Measurements from ENCODE around the gene RTN4R. TPM values are rescaled to one million over a fixed set of nuclear protein-coding genes. Genes with fewer than 3 reads are reported as not detected.

RTN4R gene
- total RNA-seq, 1 experiment from 2014 or later = 11.9 TPM

DNA sequence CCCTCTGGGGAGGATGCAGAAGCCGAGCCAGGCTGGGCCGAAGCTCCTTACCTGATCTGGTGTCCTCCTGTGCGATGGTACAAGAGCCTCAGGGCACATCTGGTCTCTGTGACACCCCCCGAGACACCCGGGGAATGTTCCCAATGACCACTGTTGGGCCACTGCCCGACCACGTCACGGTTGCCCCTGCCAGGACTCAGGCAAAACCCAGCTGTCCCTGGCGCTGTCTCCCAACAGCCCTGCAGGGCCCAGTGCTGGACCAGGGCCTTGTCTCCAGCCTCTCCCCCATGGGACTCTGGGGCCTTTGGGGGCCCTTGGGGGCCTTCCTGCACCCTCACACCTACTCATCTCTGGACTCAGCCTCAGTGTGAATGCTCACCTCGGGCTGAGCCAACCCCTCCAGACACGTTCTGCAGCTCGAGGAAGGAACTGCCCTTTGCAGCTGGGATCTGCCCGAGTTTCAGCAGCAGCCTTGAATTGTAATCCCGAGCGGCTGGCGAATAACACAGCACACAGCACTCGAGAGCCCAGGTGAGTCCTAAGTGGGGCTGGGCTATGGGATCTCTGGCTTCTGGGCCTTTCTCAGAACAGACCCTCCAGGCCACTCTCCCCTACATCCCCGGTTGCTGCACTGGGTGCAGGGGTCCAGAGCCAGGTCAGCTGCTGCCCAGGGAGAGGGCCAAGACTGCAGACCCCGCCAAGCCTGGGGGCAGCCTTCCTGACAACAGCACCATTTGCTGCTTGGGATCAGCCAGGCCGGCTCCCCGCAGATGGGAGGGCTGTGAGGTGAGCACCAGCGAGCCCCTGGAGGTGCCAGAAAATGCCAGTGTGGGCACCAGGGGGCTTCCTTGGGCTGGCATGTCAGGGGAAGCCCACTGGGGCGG, 39.8 kb downstream of the RTN4R start:
- in situ Hi-C loops (cut with HindIII; ENCODE audit: low pct_unique_long_range_greater_than_20kb, low sequenced_read_pairs) = no loop called here
- DNase-seq (ENCODE audit: low read depth) = no peak

DNA sequence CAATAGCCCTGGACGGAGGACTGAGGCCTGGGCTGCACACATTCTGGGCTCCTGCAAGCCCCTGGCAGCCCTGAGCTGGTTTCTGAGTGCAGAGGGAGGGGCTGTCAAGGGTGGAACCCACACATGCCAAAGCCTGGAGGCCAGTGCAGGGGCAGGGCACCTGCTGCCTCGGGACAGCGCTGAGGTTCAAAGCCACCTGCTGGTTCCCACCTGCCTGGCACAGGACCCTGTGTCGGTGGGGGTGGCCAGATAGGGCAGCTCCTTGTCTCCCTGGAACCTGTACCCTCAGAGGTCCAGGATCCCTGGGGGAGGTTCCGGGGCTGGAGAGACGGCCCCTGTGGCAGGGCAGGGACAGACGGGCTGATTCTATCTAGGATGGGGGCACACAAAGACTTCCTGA, 40.8 kb downstream of the RTN4R start:
- in situ Hi-C loops (cut with HindIII; ENCODE audit: low pct_unique_long_range_greater_than_20kb, low sequenced_read_pairs) = no loop called here
- no peak for DNase-seq (ENCODE audit: low read depth)

DNA sequence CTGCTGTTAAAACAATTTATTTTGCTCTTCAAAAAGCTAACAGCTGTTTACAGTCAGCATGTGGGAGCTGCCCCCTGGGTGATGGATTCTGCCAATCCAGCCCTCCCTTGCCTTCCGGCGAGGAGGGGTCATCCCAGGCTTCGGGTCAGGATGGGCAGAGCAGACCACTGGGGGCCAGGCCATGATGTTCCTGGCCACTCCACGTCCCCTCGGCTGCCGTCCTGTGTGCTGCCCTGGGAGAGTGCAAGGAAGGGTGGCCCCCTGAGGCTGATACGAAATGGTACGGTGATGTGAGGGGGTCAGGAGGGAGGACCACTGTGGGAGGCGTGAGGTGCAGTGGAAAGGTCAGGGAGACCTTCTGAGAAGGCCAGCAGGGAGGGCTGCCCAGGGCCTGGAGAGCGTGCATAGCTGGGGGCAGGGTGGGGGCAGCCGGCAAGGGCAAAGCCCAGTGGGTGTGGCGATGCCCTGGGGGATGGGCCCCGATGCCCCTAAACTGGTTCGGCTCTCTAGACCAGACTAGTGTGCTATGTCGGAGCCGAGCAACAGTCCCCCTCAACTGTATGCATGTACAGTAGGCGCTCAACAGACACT, 41.3 kb downstream of the RTN4R start:
- in situ Hi-C loops (cut with HindIII; ENCODE audit: low pct_unique_long_range_greater_than_20kb, low sequenced_read_pairs) = no loop called here
- DNase-seq (ENCODE audit: low read depth) = no peak

DNA sequence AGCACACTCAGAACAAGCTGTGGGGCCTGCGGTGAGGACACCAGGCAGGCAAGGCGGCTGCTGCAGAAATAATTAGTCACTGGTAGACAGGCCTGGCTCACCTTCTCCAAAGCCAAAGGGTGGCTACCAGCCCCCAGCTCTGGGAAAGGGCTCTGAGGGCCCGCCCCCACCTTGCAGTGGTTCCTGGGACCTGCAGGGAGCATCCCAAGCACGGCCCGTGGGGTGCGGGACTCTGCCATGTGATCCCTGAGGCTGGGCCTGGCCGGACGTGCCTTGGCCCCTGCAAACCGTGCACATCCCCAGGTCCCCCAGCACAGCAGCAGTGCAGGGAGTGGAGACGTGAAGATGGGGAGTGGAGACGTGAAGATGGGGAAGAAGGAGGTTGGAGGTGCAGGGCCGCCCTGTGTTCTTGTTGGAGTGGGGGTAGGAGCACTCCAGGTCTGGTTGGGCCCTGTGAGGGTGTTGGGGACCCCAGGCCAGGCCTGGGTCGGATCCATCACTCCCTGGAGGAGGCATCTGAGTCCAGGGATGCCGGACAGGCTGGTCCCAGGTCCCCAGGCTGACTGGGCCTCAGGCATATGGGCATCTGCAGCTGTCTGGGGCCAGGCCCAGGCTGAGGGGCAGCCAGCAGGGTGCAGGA, 41.9 kb downstream of the RTN4R start:
- in situ Hi-C loops (cut with HindIII; ENCODE audit: low pct_unique_long_range_greater_than_20kb, low sequenced_read_pairs) = no loop called here
- no peak for DNase-seq (ENCODE audit: low read depth)

DNA sequence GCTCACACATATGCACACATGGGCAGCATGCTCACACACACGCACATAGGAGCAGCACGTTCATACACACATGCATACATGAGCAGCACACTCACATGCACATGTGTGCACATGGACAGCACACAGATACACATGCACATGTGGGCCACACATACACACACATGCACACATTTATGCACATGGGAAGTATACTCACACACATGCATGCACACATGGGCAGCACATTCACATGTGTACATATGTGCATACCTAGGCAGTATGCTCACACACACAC, 42.5 kb downstream of the RTN4R start:
- no peak for DNase-seq (ENCODE audit: low read depth)
- in situ Hi-C loops (cut with HindIII; ENCODE audit: low pct_unique_long_range_greater_than_20kb, low sequenced_read_pairs) = no loop called here

- DNase-seq (ENCODE audit: low read depth) = no peak
- in situ Hi-C loops (cut with HindIII; ENCODE audit: low pct_unique_long_range_greater_than_20kb, low sequenced_read_pairs) = no loop called here
Observed at GRCh38 chr22:20224917-20225692, 43.0 kb downstream of the RTN4R start.

GRCh38 chr22:20224256-20224626, 43.9 kb downstream of the RTN4R start:
- DNase-seq (ENCODE audit: low read depth) = no peak
- in situ Hi-C loops (cut with HindIII; ENCODE audit: low pct_unique_long_range_greater_than_20kb, low sequenced_read_pairs) = no loop called here

DNA sequence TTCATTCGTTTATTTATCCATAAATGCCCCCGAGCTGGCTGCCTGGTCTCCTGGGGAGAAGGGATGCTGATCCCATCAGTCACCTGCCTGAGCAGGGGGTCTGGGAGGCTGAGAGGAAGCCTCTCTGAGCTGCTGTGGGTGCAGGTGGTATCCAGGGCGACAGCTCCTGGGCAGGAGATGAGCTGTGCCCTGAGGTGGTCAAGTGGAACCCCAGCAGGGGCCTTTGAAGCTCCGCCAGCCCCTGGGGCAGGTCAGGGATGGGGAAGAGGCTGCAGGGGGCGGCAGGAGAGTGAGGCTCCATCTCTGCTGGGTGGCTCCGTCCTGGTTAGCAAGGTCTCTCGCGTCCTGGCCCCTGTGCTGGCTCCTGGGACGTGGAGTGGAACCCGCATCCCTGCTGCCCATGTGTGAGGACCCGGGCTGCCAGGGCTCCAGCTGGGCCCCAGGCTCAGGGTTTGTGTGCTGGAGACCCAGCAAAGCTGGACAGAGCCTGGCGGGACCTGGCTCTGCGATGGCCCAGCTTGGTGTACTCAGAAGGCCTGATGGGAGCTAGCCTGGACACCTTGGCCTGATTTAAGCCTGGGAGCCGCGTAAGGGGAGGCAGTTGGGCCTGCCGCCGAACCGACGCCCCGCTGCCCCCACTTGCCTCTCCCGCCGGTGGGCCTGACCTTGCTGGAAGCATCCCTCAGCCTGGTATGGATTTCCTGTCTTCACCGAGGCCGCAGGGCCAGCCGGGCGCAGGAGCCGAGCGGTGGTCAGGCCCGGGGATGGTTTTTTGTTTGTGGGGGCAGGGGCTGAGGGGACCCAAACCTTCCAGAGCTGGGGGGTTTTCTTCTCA, 44.5 kb downstream of the RTN4R start:
- in situ Hi-C loops (cut with HindIII; ENCODE audit: low pct_unique_long_range_greater_than_20kb, low sequenced_read_pairs) = no loop called here
- no peak for DNase-seq (ENCODE audit: low read depth)

DNA sequence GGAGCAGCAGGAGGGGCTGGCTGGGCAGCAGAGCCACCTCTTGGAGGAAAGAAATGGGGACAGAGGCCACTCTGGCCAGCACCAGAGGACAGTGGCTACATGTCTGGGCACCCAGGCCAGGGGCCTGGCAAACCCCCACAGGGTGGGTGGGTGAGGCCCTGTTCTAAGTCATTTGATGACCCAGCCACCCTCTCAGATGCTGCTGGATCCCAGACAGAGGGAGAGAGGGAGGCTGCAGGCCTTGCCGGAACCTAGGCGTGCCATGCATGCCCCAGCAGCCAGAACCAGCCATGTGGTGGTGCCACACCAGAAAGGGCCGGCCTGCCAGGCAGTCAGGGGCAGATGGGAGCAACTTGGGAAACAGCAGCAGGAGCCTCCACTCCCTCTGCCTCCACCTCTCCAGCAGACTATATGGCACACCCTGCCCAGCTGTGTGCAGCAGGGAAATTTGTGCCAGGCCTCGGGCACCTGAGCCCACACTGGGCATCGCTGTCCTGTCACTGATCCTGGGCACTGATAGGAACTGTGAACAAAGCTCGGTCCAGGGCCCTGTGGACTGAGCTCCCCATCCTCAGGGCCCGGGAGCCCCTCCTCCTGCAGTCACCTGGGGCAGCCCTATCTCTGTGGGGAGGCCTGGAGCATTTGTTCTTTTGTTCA, 45.2 kb downstream of the RTN4R start:
- in situ Hi-C loops (cut with HindIII; ENCODE audit: low pct_unique_long_range_greater_than_20kb, low sequenced_read_pairs) = no loop called here
- DNase-seq (ENCODE audit: low read depth) = no peak

- in situ Hi-C loops (cut with HindIII; ENCODE audit: low pct_unique_long_range_greater_than_20kb, low sequenced_read_pairs) = no loop called here
- DNase-seq (ENCODE audit: low read depth) = no peak
Observed at GRCh38 chr22:20221421-20222340, 46.4 kb downstream of the RTN4R start.

- no peak for DNase-seq (ENCODE audit: low read depth)
- in situ Hi-C loops (cut with HindIII; ENCODE audit: low pct_unique_long_range_greater_than_20kb, low sequenced_read_pairs) = no loop called here
Observed at GRCh38 chr22:20220629-20221026, 47.5 kb downstream of the RTN4R start.

- in situ Hi-C loops (cut with HindIII; ENCODE audit: low pct_unique_long_range_greater_than_20kb, low sequenced_read_pairs) = no loop called here
- DNase-seq (ENCODE audit: low read depth) = no peak
Observed at GRCh38 chr22:20219667-20220628, 48.2 kb downstream of the RTN4R start.

GRCh38 chr22:20218987-20219386, 49.1 kb downstream of the RTN4R start:
- in situ Hi-C loops (cut with HindIII; ENCODE audit: low pct_unique_long_range_greater_than_20kb, low sequenced_read_pairs) = no loop called here
- DNase-seq (ENCODE audit: low read depth) = no peak

GRCh38 chr22:20218326-20218872, 49.7 kb downstream of the RTN4R start:
- in situ Hi-C loops (cut with HindIII; ENCODE audit: low pct_unique_long_range_greater_than_20kb, low sequenced_read_pairs) = no loop called here
- DNase-seq (ENCODE audit: low read depth) = no peak

- DNase-seq (ENCODE audit: low read depth) = no peak
- in situ Hi-C loops (cut with HindIII; ENCODE audit: low pct_unique_long_range_greater_than_20kb, low sequenced_read_pairs) = no loop called here
Observed at GRCh38 chr22:20217563-20217962, 50.6 kb downstream of the RTN4R start.
